Astrocyte of the spinal cord (primary cell): ENCODE data around the gene CCDC92B.

ENCODE experiments used
- DNase-seq: peaks from one replicate; pipeline ENCODE4 v3.0.0; 2011; ENCODE audit warnings: low read depth, low spot score
- H3K4me3 ChIP-seq: 2 replicates; pipeline ENCODE4 v1.5.1; 2011; ENCODE audit warnings: low read depth, mild to moderate bottlenecking, low read length, moderate library complexity
- in situ Hi-C: cut with HindIII; loops from 2 replicates; pipeline ENCODE4 v1.10.0; 2017; ENCODE audit warnings: low sequenced_read_pairs
- TF ChIP-seq, protein P1 (sequence below): IDR thresholded peaks from 2 replicates; pipeline ENCODE4 v1.5.1; 2012; ENCODE audit warnings: low read depth, mild to moderate bottlenecking, low read length, inconsistent platforms

Gene CCDC92B

DNA sequence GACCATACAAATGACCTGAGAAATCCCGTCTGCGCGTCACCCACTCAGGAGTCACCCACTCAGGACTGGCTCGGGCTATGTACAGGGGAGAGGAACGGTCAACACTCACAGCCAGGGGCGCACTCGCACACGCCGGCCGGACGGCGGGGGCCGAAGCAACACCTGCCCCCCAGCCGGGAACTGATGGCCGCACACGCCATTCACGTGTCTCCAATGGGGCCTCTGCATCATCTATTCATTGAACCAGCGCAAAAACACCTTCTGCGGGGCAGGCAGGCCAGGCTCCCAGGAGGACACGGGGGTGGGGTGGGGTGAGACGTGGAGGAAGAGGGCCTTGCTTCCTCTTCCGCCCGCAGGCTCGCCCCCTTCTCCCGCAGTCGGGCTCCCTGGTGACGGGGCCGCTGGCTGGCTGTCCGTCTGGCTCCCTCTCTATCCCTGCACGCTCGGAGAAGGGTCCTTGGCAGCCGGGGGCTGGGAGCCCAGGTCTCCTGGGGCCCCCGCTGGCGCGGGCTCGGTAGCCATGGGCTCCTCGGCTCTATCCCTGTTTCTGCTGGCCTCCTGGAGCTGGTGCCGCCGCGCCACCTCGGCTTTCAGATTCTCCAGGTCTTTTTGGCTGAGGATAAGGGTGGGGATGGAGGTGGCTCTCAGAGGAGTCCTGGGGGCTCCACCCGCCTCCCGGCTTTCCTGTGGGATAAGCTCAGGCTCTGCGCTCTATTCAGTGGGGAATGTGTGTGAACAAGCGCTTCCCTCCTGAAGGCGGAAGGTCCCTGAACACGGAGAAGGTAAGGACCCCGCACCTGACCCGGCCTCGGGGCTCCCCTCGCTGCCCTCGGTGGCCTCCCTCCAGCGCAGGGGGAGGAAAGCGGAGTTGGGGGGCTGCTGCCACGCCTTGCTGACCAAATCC is 59.0 kb downstream of the CCDC92B start:
- TF ChIP-seq, protein P1, sequence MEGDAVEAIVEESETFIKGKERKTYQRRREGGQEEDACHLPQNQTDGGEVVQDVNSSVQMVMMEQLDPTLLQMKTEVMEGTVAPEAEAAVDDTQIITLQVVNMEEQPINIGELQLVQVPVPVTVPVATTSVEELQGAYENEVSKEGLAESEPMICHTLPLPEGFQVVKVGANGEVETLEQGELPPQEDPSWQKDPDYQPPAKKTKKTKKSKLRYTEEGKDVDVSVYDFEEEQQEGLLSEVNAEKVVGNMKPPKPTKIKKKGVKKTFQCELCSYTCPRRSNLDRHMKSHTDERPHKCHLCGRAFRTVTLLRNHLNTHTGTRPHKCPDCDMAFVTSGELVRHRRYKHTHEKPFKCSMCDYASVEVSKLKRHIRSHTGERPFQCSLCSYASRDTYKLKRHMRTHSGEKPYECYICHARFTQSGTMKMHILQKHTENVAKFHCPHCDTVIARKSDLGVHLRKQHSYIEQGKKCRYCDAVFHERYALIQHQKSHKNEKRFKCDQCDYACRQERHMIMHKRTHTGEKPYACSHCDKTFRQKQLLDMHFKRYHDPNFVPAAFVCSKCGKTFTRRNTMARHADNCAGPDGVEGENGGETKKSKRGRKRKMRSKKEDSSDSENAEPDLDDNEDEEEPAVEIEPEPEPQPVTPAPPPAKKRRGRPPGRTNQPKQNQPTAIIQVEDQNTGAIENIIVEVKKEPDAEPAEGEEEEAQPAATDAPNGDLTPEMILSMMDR: no peak
- H3K4me3 ChIP-seq: no peak overlapping the region
- DNase-seq: no peak
- in situ Hi-C loops: no loop called here

DNA sequence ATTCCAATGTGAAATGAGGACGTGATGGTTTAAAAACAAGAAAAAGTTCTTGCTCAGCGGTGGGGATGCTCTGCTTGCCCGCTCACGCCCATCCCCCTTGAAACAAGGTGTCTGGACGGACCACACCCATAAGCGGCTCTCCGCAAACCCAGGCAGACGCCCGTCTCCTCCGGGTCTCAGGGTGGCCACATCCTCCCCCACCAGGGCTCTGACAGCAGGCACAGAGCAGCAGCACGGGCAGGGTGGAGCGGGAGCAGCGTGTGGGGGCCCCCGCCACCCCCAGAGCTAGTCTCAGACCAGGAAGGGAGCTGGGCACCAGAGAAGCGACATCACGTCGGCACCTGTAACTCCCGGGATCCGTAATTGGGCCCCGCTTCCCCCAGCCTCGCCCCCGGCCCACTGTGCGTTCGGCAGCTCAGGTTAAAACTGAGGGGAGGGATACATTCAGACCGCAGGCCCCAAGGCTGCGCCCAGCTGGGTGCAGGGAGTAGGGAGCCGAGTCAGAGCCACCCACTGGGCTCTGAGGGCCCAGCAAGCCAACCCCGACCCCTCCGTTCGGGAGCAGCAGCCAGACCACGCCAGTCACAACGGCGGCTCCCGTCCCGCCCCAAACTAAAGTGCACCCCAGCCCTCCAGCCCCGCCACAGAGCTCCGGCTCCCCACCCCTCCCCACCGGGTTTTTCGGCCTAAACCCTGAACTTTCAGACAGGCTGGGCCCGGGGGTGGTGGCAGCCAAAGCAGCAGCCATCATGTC is 59.9 kb downstream of the CCDC92B start:
- no peak overlapping the region for H3K4me3 ChIP-seq
- in situ Hi-C loops: no loop called here
- DNase-seq: no peak
- TF ChIP-seq, protein P1: no peak

DNA sequence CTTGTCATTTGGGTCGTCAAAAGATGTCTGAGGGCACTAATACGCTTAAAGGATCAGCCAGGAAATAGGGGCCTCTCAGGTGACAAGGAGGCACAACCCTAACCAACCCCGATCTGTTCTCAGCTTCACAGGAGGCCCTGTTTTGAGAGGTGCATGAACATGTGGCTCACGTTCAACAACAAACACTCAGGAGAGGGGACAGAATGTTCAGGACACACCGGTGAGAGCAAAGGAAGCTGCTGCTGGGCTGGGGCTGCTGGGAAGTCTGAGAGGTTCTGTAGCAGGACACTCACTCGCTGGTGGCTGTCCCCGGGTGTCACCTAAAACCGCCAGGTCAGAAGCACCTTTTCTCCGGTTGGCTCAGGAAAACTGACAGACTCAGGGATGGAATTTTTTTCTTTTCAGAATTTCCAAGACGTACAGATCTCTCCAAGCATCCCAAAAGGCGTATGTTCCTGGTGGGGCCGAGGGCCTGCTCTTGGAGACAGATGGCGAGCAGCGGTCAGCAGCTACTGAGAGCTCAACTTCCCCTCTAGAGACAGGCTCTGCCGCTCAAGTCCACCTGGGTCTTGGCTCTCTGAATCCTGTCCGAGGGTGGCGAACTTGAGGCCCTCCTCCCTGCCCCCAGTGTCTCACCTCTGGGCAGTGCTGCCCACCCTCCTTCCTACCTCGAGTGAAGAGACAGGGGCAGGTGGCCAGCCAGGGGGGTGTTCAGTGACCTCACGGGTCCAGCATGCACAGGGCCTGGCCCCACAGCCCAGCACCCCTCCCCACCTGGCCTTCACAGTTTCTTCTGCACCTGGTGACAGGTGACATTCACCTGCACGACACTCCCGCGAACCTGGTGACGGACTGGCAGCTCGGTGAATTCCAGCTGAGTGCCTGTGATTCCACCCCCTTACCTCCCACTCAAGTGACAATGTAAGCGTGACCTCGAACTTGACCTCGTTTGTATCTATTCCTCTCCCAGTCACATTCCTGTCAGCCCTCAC is 60.8 kb downstream of the CCDC92B start:
- no peak overlapping the region for H3K4me3 ChIP-seq
- in situ Hi-C loops: no loop called here
- DNase-seq: peak; percentile 10
- TF ChIP-seq, protein P1: no peak

DNA sequence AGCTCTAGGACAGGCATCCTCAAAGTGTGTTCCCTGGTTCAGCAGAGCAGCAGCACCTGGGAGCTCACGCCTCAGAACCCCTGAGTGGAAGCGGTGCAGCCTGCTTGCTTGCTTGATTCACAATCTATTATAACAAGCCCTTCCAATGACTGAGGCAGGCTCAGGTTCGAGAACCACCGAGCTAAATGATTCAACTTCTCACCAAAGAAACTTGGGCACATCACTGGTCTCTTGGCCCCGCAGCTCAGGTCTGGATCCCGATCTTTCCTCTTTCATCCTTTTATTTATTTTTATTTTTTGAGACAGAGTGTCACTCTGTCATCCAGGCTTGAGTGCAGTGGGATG is 62.4 kb downstream of the CCDC92B start:
- in situ Hi-C loops: no loop called here
- no peak overlapping the region for H3K4me3 ChIP-seq
- TF ChIP-seq, protein P1: no peak
- no peak for DNase-seq

DNA sequence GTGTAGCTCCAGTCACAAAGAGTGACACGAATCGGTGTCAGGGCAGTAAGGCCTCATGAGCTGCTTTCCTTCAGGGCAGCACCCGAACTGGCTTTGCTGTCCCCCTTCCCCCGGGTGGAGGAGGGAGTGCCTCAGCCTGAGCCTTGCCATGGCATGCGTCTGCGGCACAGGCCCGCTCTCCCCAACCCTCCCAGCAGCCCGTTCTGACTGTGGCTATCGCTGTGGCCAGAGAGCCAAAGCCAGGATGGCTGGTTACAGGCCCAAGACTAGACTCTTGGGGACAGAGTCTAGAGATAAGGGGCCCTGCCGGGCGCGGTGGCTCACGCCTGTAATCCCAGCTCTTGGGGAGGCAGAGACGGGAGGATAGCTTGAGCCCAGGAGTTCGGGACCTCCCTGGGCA is 63.8 kb downstream of the CCDC92B start:
- no peak overlapping the region for H3K4me3 ChIP-seq
- TF ChIP-seq, protein P1: no peak
- no peak for DNase-seq
- in situ Hi-C loops: no loop called here

DNA sequence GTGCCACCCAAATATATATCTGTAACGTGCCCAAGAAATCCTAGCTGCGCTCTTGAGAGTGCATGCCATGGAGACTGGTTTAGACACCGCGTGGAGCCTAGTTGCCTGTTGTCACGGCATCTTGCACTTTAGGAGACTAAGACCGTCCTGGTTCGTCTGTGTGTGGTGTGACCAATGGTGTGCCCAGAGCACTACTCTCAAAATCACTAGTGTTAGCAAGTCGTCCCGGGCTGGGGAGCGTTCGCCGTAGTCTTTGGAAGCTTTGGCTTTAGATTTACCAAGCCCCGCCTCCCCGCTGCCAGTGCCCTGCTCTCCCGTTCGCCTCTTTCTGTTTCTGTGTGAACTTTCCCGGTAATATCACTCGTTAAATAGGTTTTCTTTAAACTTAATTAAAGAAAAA is 64.9 kb downstream of the CCDC92B start:
- TF ChIP-seq, protein P1: no peak
- DNase-seq: no peak
- H3K4me3 ChIP-seq: no peak overlapping the region
- in situ Hi-C loops: no loop called here
